HG03045 (cell line): ENCODE data around the gene RREB1.
"Not testable (repeated sequence)": the region's sequence is repeated elsewhere in the genome, so short reads cannot be mapped to it uniquely, and the experiment has no call there.

Experiments
- ATAC-seq: cut with Tn5 transposase; IDR thresholded peaks from one replicate; pipeline ENCODE4 v1.9.1; 2021; ENCODE audit warnings: mild to moderate bottlenecking, moderate library complexity; ENCODE audit not compliant: unreplicated experiment

Gene RREB1

GRCh38 chr6:7143476-7143974, 35.8 kb downstream of the RREB1 start:
- no peak for ATAC-seq

DNA sequence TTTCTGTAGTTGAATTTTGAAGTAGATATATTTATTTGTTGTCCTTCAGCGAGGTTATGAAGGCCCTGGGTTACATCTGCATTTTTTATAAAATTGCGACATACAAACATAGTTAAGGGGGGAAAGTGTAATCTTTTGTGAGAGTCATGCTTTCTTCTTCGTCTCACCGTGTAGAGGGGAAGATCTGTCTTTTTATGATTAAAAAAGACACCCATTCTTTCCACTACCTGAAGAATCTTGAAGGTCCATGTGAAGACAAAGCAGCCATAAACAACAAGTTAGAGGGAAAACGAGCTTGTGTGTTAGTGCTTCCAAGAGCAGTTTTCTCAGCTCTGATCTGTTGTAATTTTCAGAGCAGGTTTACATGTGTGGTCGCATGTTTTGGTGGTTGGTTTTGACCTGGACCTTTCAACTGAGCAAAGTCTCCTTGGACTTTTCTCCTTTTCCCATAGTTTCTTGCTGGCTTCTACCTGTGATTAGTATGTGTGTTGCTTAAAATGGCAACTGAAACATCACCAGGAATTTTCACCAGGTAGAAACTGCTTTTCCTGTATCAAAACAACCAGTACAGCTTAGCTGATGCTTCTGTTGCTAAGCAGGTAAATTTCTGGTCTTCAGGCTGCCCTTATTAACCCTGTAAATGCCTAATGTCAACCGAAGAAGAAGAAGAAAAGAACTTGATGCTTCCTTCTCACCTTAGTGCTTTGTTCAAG, 37.3 kb downstream of the RREB1 start:
- no peak for ATAC-seq

DNA sequence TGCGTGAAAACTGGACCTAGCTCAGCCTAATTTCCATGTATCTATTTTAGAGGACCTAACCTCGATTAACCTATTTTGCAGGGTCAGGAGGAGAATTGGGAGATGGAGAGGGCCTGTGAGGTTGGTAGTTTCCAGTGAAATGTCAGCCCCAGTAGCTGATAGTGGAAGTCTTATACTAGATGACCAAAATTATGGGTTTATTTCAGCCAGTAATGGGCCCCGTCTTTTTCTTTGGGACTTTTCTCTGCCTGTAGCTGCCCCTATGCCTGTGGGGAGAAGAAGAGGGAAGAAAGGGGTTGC, 37.8 kb downstream of the RREB1 start:
- ATAC-seq = no peak

DNA sequence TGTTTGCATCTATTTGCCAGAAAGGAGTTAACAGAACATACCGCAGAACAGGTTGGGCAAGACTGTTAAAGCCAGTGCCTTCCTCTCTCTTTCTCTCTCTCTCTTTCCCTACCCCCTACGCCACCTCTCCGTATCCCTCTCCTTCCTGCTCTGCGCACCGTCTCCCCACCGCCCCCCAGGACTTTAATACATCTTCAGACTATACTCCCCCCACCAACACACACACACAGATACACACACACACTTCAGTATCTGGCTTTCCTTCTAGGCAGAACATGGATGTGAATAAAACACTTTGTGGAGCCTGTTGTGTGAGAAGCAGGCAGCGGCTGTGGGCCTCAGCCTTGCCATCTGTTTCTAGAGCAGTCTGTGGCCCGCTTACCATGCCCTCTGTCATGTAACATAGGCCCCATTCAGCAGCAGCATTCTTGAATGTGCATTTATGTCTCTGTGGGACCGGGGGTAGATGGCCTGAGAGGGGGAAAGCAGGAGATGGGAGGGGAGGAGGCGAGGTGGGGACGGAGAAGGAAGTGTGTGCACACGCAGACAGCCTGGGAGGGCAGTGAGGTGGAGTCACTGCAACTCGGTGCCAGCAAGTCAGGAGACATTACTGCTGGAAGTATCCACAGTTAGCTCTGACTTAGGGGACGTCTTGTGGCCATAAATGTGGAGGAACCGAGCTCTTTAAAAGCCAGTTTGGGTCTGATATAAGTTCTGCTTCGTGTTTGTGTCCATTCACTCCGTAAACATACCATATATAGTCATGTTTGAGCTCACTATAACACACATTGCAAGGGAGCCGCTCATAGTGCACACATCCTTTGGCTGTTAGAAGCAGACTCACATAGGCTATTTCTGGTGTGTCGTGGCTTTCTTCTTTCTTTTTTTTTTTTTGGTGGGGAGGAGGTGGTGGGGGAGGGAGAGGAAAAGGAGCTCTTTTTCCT, 38.4 kb downstream of the RREB1 start:
- ATAC-seq = peak; percentile 52

GRCh38 chr6:7147051-7147671, 39.4 kb downstream of the RREB1 start:
- no peak for ATAC-seq

GRCh38 chr6:7148100-7148822, 40.5 kb downstream of the RREB1 start:
- no peak for ATAC-seq

DNA sequence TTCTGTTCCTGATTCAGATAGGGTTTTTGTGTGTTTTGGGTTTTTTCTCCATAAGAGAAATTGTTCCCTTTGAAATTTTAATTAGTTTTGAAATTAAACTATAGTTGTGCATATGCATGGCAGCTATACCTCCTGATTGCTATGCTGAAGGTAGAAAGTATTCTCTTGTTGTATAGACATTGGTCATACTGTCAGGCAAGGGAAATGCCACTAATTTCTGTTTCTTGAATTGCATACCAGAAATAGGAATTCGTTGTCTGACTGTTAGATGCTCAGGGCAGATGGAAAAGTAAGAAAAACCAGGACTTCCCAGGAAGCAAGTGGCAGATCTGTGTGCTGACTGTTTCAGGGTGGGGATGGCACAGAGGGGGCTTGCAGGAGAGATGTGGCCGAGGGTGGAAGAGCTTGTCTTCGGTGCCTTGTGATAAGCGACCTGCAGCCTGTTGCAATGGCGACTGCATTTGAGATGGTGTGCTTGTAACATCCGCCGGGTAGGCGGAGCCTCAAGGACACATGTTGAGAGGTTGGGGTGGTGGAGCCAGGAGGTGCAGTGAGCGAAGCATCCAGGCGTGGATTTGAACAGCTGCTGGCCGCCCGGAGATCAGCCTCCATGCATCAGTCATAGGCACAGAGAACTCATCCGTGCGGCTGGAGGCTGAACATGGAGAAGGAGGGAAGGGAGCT, 42.8 kb downstream of the RREB1 start:
- ATAC-seq = no peak

- ATAC-seq = no peak
Measured at GRCh38 chr6:7151381-7151780, 43.6 kb downstream of the RREB1 start.

DNA sequence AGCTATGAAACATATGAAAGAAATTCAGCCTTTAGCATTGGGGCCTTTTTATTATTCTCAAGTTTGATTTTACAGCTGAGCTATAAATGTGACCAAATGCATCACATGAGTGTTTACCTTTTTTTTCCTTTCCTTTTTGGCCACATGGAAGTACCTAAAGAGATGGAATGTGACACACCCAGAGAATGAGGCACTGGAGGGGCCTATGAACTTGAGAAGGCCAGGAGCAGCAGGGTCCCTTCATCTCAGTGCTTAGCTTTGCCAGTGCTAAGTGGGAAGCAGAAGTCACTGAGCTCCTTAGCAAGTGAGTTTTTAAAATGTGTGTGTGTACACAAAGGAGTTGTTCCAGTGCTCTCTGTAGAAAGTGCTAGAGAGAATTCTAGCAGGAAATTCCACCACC, 44.7 kb downstream of the RREB1 start:
- no peak for ATAC-seq

- ATAC-seq = no peak
Measured at GRCh38 chr6:7153789-7154188, 46.0 kb downstream of the RREB1 start.

DNA sequence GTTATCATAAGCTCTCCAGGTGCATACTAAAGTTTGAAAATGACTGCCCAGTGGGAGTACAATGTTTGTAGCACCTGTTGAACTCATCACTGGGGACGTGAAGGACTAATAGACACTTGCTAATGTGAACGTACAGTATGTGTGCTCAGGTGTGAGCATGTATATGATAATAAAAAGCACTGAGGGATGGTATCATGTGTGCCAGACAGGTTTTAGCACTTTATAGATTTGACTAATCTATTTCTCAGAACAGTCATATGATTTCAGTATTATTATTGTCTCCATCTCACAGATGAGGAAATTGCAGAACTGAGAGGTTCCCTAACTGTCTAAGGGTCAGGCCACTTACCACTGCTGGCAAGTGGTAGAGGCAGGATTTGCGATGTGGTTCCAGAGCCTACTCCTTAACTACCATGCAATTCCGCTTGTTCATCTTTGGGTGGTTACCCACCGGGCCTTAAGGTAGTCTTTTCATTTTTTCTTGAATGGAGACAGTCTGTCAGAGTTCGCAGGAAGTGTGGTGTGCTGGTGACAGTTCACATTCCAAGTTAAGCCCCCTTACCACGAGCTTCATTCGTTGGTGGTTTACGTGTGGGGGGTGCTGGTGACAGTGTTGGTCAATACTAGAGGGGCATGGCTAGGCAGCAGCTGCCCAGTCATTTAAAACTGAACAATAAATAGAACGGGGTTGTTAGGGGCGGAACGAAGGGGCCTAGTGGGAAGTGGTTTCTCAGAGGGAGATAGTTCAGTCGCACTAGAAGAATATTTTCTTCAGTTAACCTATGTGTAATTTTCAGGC, 46.8 kb downstream of the RREB1 start:
- peak; percentile 59 for ATAC-seq

DNA sequence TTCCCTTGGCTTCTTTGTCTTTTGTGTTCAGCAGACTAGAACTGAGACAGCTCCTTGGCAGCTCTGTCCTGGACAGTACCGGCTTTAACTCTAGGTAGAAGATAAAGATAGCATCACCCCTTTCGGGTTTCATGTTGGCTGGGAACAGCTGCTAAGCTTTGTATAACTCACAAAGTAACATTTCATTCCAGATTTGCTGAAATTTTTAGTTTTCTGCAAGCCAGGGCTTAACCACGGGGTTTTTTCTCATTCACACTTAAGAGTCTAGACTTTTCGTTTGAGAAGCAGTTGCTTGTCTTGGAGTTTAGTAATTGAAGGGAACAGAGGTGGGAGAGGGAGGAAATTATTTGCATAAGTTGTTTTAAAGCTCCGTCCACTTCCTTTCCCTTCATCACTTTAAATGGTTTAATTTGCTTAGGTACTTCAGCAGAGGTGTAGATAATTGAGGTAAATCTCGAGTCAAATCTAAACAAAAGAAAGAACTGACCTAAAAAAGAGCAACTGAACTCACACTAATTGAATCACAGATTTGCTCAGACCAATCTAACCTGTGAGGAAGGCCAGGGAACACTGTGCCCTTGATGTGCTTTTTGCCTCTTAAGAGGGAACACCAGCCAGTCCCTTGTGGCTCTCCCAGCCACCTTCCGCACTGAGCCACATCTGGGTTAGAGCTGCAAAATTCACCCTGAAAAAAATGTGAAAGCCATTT, 48.3 kb downstream of the RREB1 start:
- peak; percentile 54 for ATAC-seq

GRCh38 chr6:7156643-7157278, 49.0 kb downstream of the RREB1 start:
- ATAC-seq = no peak

DNA sequence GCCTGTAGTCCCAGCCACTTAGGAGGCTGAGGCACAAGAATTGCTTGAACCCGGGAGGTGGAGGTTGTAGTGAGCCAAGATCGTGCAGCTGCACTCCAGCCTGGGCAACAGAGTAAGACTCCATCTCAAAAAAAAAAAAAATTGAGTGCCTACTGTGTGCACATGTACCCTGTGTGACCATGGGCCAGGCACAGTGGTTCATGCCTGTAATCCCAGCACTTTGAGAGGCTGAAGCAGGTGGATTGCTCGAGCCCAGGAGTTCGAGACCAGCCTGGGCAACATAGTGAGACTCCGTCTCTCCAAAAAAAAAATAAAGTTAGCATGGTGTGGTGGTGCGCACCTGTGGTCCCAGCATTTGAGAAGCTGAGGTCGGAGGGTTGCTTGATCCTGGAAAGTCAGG, 49.5 kb downstream of the RREB1 start:
- not testable (repeated sequence) for ATAC-seq

DNA sequence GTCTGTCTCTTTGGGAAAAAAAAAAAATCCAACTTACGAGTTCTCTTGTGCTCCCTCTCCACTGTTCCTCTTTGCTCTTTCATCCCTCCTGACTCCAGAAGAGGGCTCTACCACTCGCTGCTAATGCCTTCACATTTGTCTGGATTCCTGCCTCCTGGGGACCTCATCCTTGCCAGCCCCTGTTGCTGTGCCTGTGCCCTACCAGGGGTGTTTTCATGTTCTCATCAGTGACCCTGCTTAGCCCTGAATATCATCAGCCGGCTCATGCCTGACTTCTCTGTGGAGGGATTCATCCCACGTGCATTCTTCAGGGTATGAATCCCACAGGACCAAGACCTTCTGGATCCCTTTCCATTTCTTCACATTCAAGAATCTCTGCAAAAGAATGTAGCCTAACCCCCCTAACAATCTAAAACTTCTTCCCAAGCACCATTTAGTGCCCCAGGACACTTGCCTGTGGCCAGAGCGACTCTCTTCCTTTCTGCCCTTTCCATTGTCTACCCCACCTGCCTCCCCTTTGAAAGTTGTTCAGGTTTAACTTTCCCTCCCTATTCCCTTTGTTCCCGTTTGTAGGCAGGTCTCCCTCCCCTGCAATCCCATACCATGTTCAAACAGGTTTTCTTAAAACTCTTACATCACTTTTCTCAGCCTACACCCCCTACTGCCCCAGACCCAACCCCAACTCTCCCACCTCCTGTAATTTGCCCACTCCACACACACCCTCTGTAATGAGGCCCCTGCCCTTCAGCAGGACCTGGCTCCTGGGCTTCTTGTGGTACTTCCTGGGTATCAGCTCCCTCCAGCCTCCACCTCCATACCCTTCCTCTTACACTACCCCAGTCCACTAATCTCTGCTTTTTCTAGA, 50.2 kb downstream of the RREB1 start:
- no peak for ATAC-seq

GRCh38 chr6:7159790-7160525, 52.2 kb downstream of the RREB1 start:
- no peak for ATAC-seq

DNA sequence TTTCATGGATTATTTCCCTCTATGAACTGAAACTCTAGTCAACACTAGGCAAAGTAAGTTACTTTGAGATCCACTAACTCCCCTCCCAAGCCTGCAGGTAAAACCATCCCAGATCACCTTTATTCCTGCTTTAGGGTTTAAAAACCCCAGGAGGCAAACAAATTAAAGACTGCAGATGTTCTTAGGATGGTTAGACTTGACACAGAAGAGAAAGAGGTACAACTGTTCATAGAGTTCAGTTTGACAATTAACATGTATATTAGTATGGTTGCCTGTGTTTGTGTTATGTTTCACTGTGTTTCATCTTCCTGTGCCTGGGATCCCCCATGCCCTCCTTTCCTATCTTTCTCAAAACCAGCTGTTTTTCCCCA, 53.5 kb downstream of the RREB1 start:
- no peak for ATAC-seq
